Middle frontal gyrus (tissue), 1 donor: ENCODE results near the gene SUSD1.

Experiments
- DNase-seq: peaks from one replicate; pipeline ENCODE4 v3.0.0-alpha.2; 2015; ENCODE audit warnings: low spot score; ENCODE audit errors: extremely low spot score

The SUSD1 gene

DNA sequence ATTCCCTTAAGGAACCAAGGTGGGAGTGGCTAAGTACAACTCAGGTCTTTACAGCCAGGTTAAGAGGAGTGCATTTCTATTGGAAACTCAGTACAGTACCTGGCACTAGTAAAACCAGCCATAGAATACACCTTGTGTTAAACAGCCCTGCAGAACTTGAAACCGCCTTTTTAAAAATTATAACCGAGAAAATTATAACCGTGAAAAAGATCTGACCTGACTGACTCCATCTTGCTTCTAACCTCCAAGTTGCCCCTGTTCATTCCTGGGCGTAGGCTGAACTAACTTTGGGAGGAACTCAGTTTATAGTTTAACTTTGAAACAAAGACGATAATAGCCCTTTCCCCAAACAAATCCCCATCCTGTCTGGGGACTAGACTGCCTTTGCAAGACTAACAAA is 132.3 kb downstream of the SUSD1 start:
- no peak for DNase-seq

DNA sequence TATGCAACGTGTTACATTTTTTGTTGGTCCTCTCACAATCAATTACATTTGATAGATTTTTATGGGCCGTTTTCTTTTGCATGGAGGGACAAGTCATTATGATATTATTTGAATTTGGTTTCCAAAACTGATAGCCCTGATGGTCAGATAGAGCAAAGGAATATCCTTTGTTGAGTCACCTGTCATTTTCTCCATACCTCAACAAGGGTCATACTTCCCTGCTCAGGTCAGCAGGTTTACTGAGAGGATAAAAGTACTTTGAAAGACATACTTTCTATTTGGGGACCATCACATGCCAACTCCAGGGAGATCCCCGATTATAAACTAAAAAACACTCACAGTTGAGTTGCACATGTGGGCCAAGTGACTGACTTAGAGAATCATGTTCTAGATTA is 132.9 kb downstream of the SUSD1 start:
- DNase-seq = no peak

GRCh38 chr9:112041536-112042243 is 133.4 kb downstream of the SUSD1 start:
- DNase-seq = no peak

DNA sequence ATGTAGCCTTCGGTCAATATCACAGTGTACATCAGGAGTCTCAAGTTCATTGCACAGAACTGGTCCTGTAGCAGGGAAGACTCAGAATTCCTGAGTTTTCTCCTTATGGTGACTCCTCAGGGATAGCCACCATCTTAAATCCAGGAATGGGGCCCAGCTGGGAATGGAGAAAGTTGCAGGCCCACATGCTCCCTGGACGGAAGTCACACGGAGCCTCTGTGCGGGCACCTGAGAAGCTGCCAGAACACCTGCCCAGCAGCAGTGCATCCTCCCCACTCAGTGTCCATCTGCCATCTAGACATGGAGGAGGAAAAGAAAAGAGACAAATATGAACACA is 133.9 kb downstream of the SUSD1 start:
- DNase-seq = no peak

- DNase-seq = no peak
Observed at GRCh38 chr9:112038017-112038408, 137.1 kb downstream of the SUSD1 start.

- no peak for DNase-seq
Observed at GRCh38 chr9:112037281-112038016, 137.6 kb downstream of the SUSD1 start.

GRCh38 chr9:112035166-112035826 is 139.8 kb downstream of the SUSD1 start:
- DNase-seq = no peak

GRCh38 chr9:112034216-112034611 is 140.9 kb downstream of the SUSD1 start:
- no peak for DNase-seq

DNA sequence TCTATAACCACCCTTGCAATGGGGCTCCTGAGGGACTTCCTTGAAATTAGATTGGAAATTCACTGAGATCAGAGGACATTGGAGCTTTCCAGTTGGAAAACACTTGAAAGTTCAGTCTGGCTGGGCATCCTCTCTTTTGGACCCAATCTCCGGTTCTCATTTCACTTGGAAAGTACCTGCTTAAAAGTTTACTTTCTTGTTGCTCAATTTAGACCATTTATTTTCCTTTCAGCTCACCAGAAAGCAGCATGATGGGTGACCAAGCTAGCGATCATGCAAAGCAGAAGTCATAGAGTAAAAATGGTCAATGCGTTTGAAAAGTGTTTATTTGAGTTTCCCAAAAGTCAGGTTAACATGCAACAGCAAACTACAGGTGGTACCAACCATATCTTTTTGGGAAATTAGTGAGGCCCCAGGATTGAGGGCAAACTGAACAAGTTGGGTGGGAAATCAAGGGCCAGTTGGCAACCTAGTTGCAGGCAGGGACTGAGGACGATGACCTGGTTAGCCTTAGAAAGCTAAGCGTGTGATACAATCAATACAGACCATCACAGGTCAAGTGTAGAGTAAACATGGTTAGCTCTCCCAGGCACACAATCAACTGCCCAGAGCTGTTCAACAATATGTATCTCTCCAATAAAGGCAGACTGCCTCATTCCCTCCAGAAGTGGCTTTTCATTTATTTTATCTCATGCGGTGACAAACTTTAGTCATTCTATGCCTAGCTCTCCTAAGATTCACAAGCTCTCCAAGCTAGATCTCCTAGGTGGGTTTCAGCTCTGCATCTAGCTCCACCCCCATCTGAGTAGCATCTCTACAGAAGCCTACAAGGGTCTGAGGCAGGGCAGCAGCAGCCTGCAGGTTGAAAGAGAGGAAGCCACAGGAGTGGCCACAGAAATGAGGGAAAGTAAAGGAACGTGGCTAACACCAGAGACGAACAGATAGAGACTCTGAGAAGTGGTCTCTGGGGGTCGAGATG is 141.6 kb downstream of the SUSD1 start:
- no peak for DNase-seq

DNA sequence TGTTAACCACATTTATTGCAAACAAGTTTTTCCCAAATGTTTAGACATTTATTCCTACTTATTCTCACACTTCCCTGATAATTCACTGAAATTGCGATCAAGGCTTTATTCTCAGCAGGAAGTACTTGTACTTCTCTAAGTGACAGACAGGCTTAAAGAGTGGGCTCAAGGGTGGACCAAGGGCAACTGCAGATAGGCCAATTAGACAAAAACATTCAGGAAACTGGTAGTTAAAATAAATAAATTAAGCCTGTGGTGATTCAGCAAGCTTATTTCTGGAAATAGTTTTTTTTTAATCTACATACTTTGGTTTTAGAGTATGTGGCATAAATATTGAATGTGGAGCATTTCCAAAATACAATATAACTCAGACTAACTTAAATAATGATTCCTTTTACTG is 142.4 kb downstream of the SUSD1 start:
- DNase-seq = no peak

GRCh38 chr9:112032009-112032408 is 143.1 kb downstream of the SUSD1 start:
- no peak for DNase-seq

DNA sequence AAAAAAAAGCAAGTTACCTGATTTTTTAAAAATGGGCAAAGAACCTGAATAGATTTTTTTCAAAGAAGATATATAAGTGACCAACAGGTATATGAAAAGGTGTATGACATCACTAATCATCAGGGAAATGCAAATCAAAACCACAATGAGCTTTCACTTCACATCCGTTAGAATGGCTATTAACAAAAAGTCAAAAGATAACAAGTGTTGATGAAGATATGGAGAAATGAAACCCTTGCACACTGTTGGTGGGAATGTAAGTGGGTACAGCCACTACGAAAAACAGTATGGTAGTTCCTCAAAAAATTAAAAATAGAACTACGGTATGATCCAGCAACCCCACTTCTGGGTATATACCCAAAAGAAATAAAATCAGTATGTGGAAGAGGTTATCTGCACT is 143.7 kb downstream of the SUSD1 start:
- no peak for DNase-seq

GRCh38 chr9:112029921-112030444 is 145.1 kb downstream of the SUSD1 start:
- DNase-seq = no peak

GRCh38 chr9:112028242-112029221 is 146.6 kb downstream of the SUSD1 start:
- DNase-seq = no peak

GRCh38 chr9:112025850-112026249 is 149.2 kb downstream of the SUSD1 start:
- no peak for DNase-seq

DNA sequence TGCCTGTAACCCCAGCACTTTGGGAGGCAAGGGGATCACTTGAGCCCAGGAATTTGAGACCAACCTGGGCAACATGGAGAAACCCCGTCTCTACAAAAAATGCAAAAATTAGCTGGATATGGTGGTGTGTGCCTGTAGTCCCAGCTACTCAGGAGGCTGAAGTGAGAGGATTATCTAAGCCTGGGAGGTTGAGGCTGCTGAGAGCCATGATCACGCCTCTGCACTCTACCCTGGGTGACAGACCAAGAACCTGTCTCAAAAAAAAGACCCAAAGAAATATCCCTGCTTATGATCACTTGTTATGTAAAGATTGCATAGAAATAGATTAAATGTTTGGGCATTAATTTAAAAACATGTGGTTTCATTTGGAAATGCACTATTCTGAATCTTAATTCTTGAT is 153.4 kb downstream of the SUSD1 start:
- DNase-seq = no peak

DNA sequence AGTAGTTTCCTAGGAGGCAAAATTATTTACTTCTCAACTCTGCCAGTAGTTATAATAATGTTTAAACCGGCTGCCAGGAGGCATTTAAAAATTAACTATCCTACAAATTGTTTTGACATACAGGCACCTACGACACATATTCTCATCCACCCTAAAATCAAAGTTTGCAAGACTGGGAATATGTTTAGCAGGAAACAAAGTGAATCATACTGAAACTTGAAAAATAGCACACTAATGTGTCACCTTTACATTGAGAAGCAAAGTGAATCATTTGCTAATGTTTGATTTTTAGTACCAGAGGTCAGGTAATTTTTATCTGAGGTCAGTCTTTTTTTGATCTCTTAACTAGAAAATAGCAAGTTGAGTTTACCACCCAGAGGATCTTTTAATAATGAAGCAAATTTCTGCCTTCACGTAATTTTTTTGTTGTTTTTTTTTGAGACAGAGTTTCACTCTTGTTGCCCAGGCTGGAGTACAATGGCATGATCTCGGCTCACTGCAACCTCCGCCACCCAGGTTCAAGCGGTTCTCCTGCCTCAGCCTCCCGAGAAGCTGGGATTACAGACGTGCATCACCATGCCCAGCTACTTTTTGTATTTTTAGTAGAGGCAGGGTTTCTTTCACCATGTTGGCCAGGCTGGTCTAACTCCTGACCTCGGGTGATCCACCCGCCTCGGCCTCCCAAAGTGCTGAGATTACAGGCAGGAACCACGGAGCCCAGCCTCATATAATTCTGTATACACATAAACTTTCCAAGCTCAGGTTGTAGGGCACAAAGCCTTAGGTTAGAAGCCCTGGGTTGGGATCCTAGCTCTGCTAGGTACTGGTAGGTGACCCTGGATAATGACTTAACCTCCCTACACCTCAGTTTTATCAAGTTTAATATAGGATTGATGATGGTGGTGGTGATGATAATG is 154.2 kb downstream of the SUSD1 start:
- no peak for DNase-seq

GRCh38 chr9:112017878-112018277 is 157.2 kb downstream of the SUSD1 start:
- DNase-seq = no peak

DNA sequence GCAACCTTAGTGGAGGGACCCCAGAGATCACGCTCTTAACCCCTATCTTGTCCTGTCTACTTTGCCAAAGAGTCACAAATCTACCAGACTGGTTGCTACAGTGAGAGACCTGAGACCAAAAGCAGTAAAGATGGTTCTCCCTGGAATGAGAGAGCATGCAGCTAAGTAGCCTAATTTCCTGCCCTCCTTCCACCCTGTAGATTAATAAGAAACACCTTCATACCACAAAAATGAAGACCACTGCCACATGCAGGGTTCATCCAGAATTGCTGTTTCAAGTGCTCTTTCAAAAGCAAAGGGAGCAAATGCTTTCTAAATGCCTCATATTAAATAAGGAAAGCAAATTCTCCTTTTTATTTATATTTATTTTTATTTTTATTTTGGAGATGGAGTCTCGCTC is 159.4 kb downstream of the SUSD1 start:
- no peak for DNase-seq
